Karpas-422 (cell line): ENCODE results near the gene AVPR2. TPM values are rescaled to one million over a fixed set of nuclear protein-coding genes. Genes with fewer than 3 reads are reported as not detected.

ENCODE experiments used
- DNase-seq: peaks from one replicate; pipeline ENCODE4 v3.0.0-alpha.2; 2015
- H2AFZ ChIP-seq: fragments of 200-600 bp; sonication (generic); 2 replicates; pipeline ENCODE4 v1.6.1; 2014; ENCODE audit warnings: antibody characterized with exemption, low read length, mixed read lengths
- H3K27ac ChIP-seq: fragments of 200-600 bp; sonication (generic); 2 replicates; pipeline ENCODE4 v1.5.1; 2014; ENCODE audit warnings: mild to moderate bottlenecking, low read length, moderate library complexity
- H3K27me3 ChIP-seq: fragments of 200-600 bp; sonication (generic); 2 replicates; pipeline ENCODE4 v1.6.1; 2014; ENCODE audit warnings: low read length, mixed read lengths
- H3K36me3 ChIP-seq: fragments of 200-600 bp; sonication (generic); 2 replicates; pipeline ENCODE4 v1.6.1; 2014; ENCODE audit warnings: low read length, mixed read lengths; ENCODE audit not compliant: insufficient read depth
- H3K4me1 ChIP-seq: fragments of 200-600 bp; sonication (generic); 2 replicates; pipeline ENCODE4 v1.6.1; 2014; ENCODE audit warnings: mild to moderate bottlenecking, low read length, mixed read lengths
- H3K4me2 ChIP-seq: fragments of 200-600 bp; sonication (generic); 2 replicates; pipeline ENCODE4 v1.6.1; 2014; ENCODE audit warnings: low read length, low read depth, mild to moderate bottlenecking; ENCODE audit not compliant: poor library complexity, severe bottlenecking
- H3K4me3 ChIP-seq: fragments of 200-600 bp; sonication (generic); 2 replicates; pipeline ENCODE4 v1.5.1; 2014; ENCODE audit warnings: mild to moderate bottlenecking, antibody characterized with exemption, low read length, mixed read lengths
- H3K79me2 ChIP-seq: fragments of 200-600 bp; sonication (generic); 2 replicates; pipeline ENCODE4 v1.6.1; 2014; ENCODE audit warnings: mild to moderate bottlenecking, low read length, mixed read lengths
- H3K9ac ChIP-seq: fragments of 200-600 bp; sonication (generic); 2 replicates; pipeline ENCODE4 v1.6.0; 2014; ENCODE audit warnings: low read length
- H3K9me2 ChIP-seq: fragments of 200-600 bp; sonication (generic), shearing (Covaris generic); replicated peaks from 2 replicates; pipeline ENCODE4 v1.6.0; 2014; ENCODE audit warnings: mild to moderate bottlenecking, low read length, moderate library complexity; ENCODE audit not compliant: insufficient read depth
- H3K9me3 ChIP-seq: fragments of 300-700, 200-600 bp; sonication (generic); 2 replicates; pipeline ENCODE4 v1.6.1; 2014; ENCODE audit warnings: low read length, mixed read lengths
- H4K20me1 ChIP-seq: fragments of 200-600 bp; sonication (generic); 2 replicates; pipeline ENCODE4 v1.6.1; 2014; ENCODE audit warnings: mild to moderate bottlenecking, antibody characterized with exemption, low read length, low read depth; ENCODE audit not compliant: insufficient read depth
- total RNA-seq: library from RNA; depleted of rRNA; stranded (reverse); fragments of >200 nt; shearing (Covaris generic); gene quantifications from 2 replicates; pipeline ENCODE4 v1.2.3, GENCODE V29; 2014; ENCODE audit warnings: low replicate concordance

The AVPR2 gene
- total RNA-seq, 1 experiment from 2014 or later, result not detected

- Histone ChIP-seq H3K4me1 (no peaks in the 10 kb centered on the region), H3K9me3 (no peaks in the 10 kb centered on the region), H3K4me2 (no peak overlapping the region), H3K36me3 (no peaks in the 10 kb centered on the region), H3K9me2 (no peaks in the 10 kb centered on the region), H4K20me1 (0 out of 2 replicates have a peak, but pooled peaks cover 5% of the 10 kb centered on the region), H3K4me3 (no peak overlapping the region), H3K9ac (no peak overlapping the region), H3K79me2 (no peaks in the 10 kb centered on the region), H3K27ac (no peak overlapping the region), H3K27me3 (no peaks in the 10 kb centered on the region), H2AFZ (no peak overlapping the region)
- no peak for DNase-seq
Observed at GRCh38 chrX:153874366-153875125, 29.9 kb upstream of the AVPR2 start.

GRCh38 chrX:153875391-153876111 lies 28.9 kb upstream of the AVPR2 start:
- Histone ChIP-seq H3K9me3 (no peaks in the 10 kb centered on the region), H3K9ac (no peak overlapping the region), H3K4me1 (no peaks in the 10 kb centered on the region), H3K27ac (no peak overlapping the region), H3K4me2 (no peak overlapping the region), H3K9me2 (no peaks in the 10 kb centered on the region), H4K20me1 (0 out of 2 replicates have a peak, but pooled peaks cover 5% of the 10 kb centered on the region), H2AFZ (no peak overlapping the region), H3K4me3 (no peak overlapping the region), H3K27me3 (no peaks in the 10 kb centered on the region), H3K79me2 (no peaks in the 10 kb centered on the region), H3K36me3 (no peaks in the 10 kb centered on the region)
- DNase-seq, result peak; percentile 75

GRCh38 chrX:153876112-153876491 lies 28.4 kb upstream of the AVPR2 start:
- Histone ChIP-seq H3K27me3 (no peaks in the 10 kb centered on the region), H3K9ac (no peak overlapping the region), H3K9me3 (no peaks in the 10 kb centered on the region), H3K36me3 (no peaks in the 10 kb centered on the region), H3K27ac (no peak overlapping the region), H3K79me2 (no peaks in the 10 kb centered on the region), H3K9me2 (no peaks in the 10 kb centered on the region), H2AFZ (no peak overlapping the region), H3K4me3 (no peak overlapping the region), H3K4me1 (no peaks in the 10 kb centered on the region), H3K4me2 (no peak overlapping the region), H4K20me1 (0 out of 2 replicates have a peak, but pooled peaks cover 5% of the 10 kb centered on the region)
- no peak for DNase-seq

- no peaks in the 10 kb centered on the region for H3K27me3 ChIP-seq
- H3K36me3 ChIP-seq, result no peaks in the 10 kb centered on the region
- H3K4me3 ChIP-seq, result no peak overlapping the region
- H3K9me3 ChIP-seq, result no peaks in the 10 kb centered on the region
- DNase-seq, result no peak
- no peak overlapping the region for H2AFZ ChIP-seq
- H3K4me2 ChIP-seq, result no peak overlapping the region
- 0 out of 2 replicates have a peak, but pooled peaks cover 5% of the 10 kb centered on the region for H4K20me1 ChIP-seq
- H3K9me2 ChIP-seq, result no peaks in the 10 kb centered on the region
- no peak overlapping the region for H3K9ac ChIP-seq
- H3K79me2 ChIP-seq, result no peaks in the 10 kb centered on the region
- no peaks in the 10 kb centered on the region for H3K4me1 ChIP-seq
- H3K27ac ChIP-seq, result no peak overlapping the region
Observed at GRCh38 chrX:153877571-153878261, 26.8 kb upstream of the AVPR2 start.

GRCh38 chrX:153878345-153878744 lies 26.1 kb upstream of the AVPR2 start:
- Histone ChIP-seq H3K4me3 (no peak overlapping the region), H3K36me3 (no peaks in the 10 kb centered on the region), H3K79me2 (no peaks in the 10 kb centered on the region), H3K9me3 (no peaks in the 10 kb centered on the region), H3K27ac (no peak overlapping the region), H4K20me1 (0 out of 2 replicates have a peak, but pooled peaks cover 5% of the 10 kb centered on the region), H3K27me3 (no peaks in the 10 kb centered on the region), H3K4me2 (no peak overlapping the region), H3K9ac (no peak overlapping the region), H2AFZ (no peak overlapping the region), H3K9me2 (no peaks in the 10 kb centered on the region), H3K4me1 (no peaks in the 10 kb centered on the region)
- DNase-seq, result no peak

- Histone ChIP-seq H3K36me3 (no peaks in the 10 kb centered on the region), H3K4me3 (no peak overlapping the region), H3K79me2 (no peaks in the 10 kb centered on the region), H3K9me3 (no peaks in the 10 kb centered on the region), H3K27ac (no peak overlapping the region), H2AFZ (no peak overlapping the region), H3K9ac (no peak overlapping the region), H3K4me2 (no peak overlapping the region), H4K20me1 (0 out of 2 replicates have a peak, but pooled peaks cover 5% of the 10 kb centered on the region), H3K9me2 (no peaks in the 10 kb centered on the region), H3K4me1 (no peaks in the 10 kb centered on the region), H3K27me3 (no peaks in the 10 kb centered on the region)
- DNase-seq, result no peak
Observed at GRCh38 chrX:153878969-153879653, 25.4 kb upstream of the AVPR2 start.

GRCh38 chrX:153879741-153880439 lies 24.6 kb upstream of the AVPR2 start:
- no peak overlapping the region for H3K9ac ChIP-seq
- H2AFZ ChIP-seq, result no peak overlapping the region
- H4K20me1 ChIP-seq, result 0 out of 2 replicates have a peak, but pooled peaks cover 5% of the 10 kb centered on the region
- DNase-seq, result no peak
- H3K9me3 ChIP-seq, result no peaks in the 10 kb centered on the region
- no peak overlapping the region for H3K4me3 ChIP-seq
- H3K9me2 ChIP-seq, result no peaks in the 10 kb centered on the region
- H3K4me2 ChIP-seq, result no peak overlapping the region
- no peak overlapping the region for H3K27ac ChIP-seq
- no peaks in the 10 kb centered on the region for H3K79me2 ChIP-seq
- no peaks in the 10 kb centered on the region for H3K27me3 ChIP-seq
- H3K4me1 ChIP-seq, result no peaks in the 10 kb centered on the region
- no peaks in the 10 kb centered on the region for H3K36me3 ChIP-seq
